Activated T-cell treated with anti-CD3 and anti-CD28 coated beads, Interleukin-2, amount 50 U/mL, for 24 hours (primary cell): ENCODE results near the gene CEBPB.
"Not testable (repeated sequence)": the region's sequence is repeated elsewhere in the genome, so short reads cannot be mapped to it uniquely, and the experiment has no call there.

Experiments
- DNase-seq: peaks from one replicate; pipeline ENCODE4 v3.0.0-alpha.2; 2020
- H3K27ac Mint-ChIP-seq: 2 replicates; pipeline ENCODE4 v1.8.0; 2020; ENCODE audit warnings: mild to moderate bottlenecking, mixed read lengths
- H3K27me3 Mint-ChIP-seq: 2 replicates; pipeline ENCODE4 v1.8.0; 2020; ENCODE audit warnings: mixed read lengths
- H3K36me3 Mint-ChIP-seq: 2 replicates; pipeline ENCODE4 v1.8.0; 2020; ENCODE audit warnings: low read depth, mixed read lengths
- H3K4me1 Mint-ChIP-seq: 2 replicates; pipeline ENCODE4 v1.8.0; 2020; ENCODE audit warnings: low read depth, mixed read lengths
- H3K4me3 Mint-ChIP-seq: 2 replicates; pipeline ENCODE4 v1.8.0; 2020; ENCODE audit warnings: mild to moderate bottlenecking, moderate library complexity, mixed read lengths
- H3K9me3 Mint-ChIP-seq: 2 replicates; pipeline ENCODE4 v1.8.0; 2020; ENCODE audit warnings: mixed read lengths

The CEBPB gene

GRCh38 chr20:50207026-50207425 lies 16.4 kb downstream of the CEBPB start:
- H3K4me3 Mint-ChIP-seq, result no peak overlapping the region
- no peak for DNase-seq
- peaks cover 11% of the 10 kb centered on the region for H3K9me3 Mint-ChIP-seq
- H3K27me3 Mint-ChIP-seq, result peaks cover 21% of the 10 kb centered on the region
- no peak overlapping the region for H3K27ac Mint-ChIP-seq
- peaks cover 18% of the 10 kb centered on the region for H3K4me1 Mint-ChIP-seq
- H3K36me3 Mint-ChIP-seq, result no peaks in the 10 kb centered on the region

- Mint-ChIP-seq H3K4me1 (peaks cover 11% of the 10 kb centered on the region), H3K4me3 (no peak overlapping the region), H3K9me3 (peaks cover 11% of the 10 kb centered on the region), H3K27me3 (peaks cover 21% of the 10 kb centered on the region), H3K27ac (no peak overlapping the region), H3K36me3 (no peaks in the 10 kb centered on the region)
- DNase-seq, result no peak
Measured at GRCh38 chr20:50208085-50208491, 17.5 kb downstream of the CEBPB start.

DNA sequence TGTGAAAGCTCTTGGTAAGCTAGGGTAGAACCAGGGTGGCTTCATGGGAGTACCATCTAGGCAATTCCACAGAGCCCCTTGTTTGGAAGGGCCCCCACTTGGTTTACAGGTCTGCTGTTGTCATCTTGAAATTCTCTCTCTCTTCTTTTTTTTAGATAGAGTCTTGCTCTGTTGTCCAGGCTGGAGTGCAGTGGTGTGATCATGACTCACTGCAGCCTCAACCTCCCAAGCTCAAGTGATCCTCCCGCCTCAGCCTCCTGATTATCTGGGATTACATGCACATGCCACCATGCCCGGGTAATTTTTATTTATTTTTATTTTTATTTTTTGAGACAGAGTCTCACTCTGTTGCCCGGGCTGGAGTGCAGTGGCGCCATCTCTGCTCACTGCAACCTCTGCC lies 18.2 kb downstream of the CEBPB start:
- not testable (repeated sequence) for DNase-seq, H3K9me3 Mint-ChIP-seq, H3K27ac Mint-ChIP-seq, H3K36me3 Mint-ChIP-seq, H3K4me3 Mint-ChIP-seq, H3K4me1 Mint-ChIP-seq
- H3K27me3 Mint-ChIP-seq, result peaks cover 20% of the 10 kb centered on the region

GRCh38 chr20:50210066-50210619 lies 19.5 kb downstream of the CEBPB start:
- Mint-ChIP-seq H3K27ac (no peak overlapping the region), H3K9me3 (no peaks in the 10 kb centered on the region), H3K27me3 (peaks cover 12% of the 10 kb centered on the region), H3K4me1 (peaks cover 8% of the 10 kb centered on the region), H3K4me3 (no peak overlapping the region), H3K36me3 (no peaks in the 10 kb centered on the region)
- no peak for DNase-seq

- Mint-ChIP-seq H3K9me3 (no peaks in the 10 kb centered on the region), H3K4me3 (no peak overlapping the region), H3K27me3 (peaks cover 17% of the 10 kb centered on the region), H3K27ac (no peak overlapping the region), H3K4me1 (peaks cover 8% of the 10 kb centered on the region), H3K36me3 (no peaks in the 10 kb centered on the region)
- DNase-seq, result no peak
Measured at GRCh38 chr20:50211091-50211490, 20.5 kb downstream of the CEBPB start.

DNA sequence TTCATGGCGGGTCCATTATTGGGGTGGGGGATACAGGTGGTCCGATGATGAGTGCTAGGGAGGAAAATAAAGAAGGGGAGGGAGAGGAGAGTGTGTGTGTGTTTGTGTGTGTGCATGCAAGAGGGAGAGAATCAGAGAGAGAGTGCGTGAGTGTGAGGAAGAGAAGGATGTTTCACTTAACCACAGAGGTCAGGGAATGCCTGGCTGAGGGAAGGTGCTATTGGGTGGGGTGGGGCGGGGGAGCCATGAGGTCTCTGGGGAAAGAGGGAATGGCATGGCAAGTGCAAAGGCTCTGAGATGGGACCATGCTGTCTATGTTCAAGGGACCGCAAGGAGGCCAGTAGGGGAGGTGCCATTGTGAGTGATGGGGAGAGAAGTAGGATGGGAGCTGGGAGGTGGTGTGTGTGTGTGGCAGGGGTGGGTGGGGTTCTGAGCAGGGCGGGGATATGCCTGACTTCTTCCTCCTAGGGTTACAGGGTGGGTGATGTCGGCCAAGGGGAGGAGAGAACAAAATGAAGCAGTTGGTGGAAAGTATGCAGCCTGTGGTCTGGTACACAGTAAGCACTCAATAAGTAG lies 23.0 kb downstream of the CEBPB start:
- H3K27ac Mint-ChIP-seq, result no peak overlapping the region
- no peaks in the 10 kb centered on the region for H3K36me3 Mint-ChIP-seq
- peaks cover 8% of the 10 kb centered on the region for H3K4me1 Mint-ChIP-seq
- H3K9me3 Mint-ChIP-seq, result no peaks in the 10 kb centered on the region
- H3K4me3 Mint-ChIP-seq, result no peak overlapping the region
- H3K27me3 Mint-ChIP-seq, result peaks cover 11% of the 10 kb centered on the region
- no peak for DNase-seq

DNA sequence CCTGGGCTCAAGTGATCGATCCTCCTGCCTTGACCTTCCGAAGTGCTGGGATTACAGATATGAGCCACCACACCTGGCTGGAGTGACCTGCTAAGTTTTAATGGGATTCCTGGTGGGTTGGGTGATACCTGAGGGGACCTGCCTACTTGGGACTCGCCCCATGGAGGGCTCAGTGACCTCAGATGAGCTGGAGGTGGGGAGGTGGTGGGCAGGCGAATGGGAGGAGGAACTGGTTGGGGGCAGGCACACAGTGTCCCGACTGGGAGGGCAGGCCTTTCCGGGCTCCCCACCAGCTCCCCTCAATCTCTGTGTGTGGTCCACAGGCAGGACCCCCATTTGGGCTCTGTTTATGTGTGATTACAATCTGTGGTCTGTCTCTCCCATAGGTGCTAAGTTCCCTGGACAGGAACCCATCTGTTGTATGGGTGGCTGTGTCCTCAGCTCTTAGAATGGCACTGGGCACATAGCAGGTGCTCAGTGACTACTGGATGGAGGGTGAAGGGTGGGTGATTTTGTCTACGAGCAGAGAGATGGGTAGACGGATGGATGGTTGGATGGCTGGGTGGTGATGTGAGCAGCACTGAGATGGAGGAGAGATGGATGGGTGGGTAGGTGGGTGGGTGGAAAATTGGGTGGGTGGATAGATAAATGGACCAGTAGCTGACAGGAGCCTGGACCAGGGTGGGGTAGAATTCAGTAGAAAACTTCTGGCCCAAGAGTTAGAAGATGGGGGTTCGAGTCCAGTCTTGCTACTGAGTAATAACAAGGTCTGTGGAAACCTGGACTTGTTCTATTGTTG lies 23.8 kb downstream of the CEBPB start:
- peaks cover 8% of the 10 kb centered on the region for H3K4me1 Mint-ChIP-seq
- H3K36me3 Mint-ChIP-seq, result no peaks in the 10 kb centered on the region
- no peak for DNase-seq
- H3K9me3 Mint-ChIP-seq, result no peaks in the 10 kb centered on the region
- H3K4me3 Mint-ChIP-seq, result no peak overlapping the region
- peaks cover 11% of the 10 kb centered on the region for H3K27me3 Mint-ChIP-seq
- H3K27ac Mint-ChIP-seq, result no peak overlapping the region

GRCh38 chr20:50215101-50215690 lies 24.6 kb downstream of the CEBPB start:
- Mint-ChIP-seq H3K36me3 (no peaks in the 10 kb centered on the region), H3K27me3 (peaks cover 11% of the 10 kb centered on the region), H3K9me3 (no peaks in the 10 kb centered on the region), H3K27ac (no peak overlapping the region), H3K4me3 (no peak overlapping the region), H3K4me1 (peaks cover 8% of the 10 kb centered on the region)
- DNase-seq, result no peak

GRCh38 chr20:50215926-50216325 lies 25.3 kb downstream of the CEBPB start:
- Mint-ChIP-seq H3K27ac (no peak overlapping the region), H3K36me3 (no peaks in the 10 kb centered on the region), H3K4me1 (peaks cover 7% of the 10 kb centered on the region), H3K4me3 (no peak overlapping the region), H3K9me3 (no peaks in the 10 kb centered on the region), H3K27me3 (peaks cover 11% of the 10 kb centered on the region)
- no peak for DNase-seq

DNA sequence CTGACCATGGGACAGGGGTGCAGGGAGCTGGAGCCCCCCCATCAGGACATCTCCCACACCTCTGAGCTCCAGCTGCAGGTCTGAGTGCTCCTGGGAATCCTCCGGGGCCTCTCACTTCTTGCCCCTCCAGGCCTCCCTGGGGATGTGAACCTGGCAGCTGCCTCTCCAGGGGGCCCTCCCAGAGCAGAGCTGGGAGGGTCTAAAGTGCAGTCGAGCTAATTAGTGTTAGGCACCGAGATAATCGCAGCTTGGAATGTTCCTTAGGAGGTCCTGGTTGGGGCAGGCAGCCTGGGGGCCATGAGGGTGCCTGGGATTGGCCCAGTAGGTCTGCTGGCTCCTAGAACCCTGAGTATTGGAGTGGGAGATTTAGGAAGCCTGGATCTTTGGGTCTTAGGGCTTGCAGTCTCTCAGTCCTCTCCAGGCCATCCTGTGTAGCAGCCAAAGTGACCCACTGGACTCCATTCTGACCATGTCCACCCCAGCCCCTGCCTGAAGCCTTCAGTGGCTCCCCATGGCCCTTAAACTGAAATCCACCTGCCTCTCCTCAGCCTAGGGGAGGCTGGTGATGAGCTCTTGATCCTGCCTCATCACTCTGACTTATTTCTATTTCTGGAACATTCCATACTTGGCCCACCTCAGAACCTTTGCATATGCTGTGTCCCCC lies 26.0 kb downstream of the CEBPB start:
- H3K4me3 Mint-ChIP-seq, result no peak overlapping the region
- H3K9me3 Mint-ChIP-seq, result no peaks in the 10 kb centered on the region
- no peaks in the 10 kb centered on the region for H3K36me3 Mint-ChIP-seq
- peak overlapping the region; percentile 8 for H3K27ac Mint-ChIP-seq
- no peak for DNase-seq
- H3K27me3 Mint-ChIP-seq, result peaks cover 11% of the 10 kb centered on the region
- peaks cover under 1% of the 10 kb centered on the region for H3K4me1 Mint-ChIP-seq

DNA sequence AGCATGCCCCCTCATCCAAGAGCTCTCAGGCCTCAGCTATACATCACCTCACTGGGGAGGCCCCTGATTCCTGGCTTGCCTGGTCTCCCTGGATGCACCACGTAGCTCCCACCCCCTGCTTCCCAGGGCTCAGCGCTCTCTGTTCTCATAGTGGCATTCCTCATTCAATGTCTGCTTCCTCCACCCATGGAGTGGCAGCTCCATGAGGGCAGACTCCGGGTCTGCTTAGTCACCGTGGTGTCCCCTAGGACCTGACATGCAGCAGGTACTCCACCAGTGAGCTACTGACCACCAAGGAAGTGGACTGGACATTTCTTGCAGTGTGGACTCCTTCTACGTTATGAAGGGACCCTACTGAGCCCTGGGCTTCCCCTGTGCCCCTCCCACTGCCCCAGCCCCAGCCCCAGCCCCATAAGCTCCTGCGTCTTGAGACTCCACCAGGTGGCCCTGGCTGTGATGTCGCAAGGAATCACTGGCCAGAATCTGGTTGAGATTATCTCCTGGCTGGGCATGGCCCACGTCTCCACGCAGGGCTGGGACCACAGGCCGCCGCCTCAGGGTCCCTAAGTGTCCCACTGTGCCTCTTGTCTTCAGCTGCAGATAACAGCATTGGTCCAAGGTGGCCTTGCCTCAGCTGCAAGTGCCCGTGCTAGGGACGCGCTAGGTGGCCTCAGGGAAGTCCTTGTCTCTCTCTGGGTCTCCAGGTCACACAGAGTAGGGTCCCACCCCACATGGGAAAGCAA lies 26.7 kb downstream of the CEBPB start:
- no peak overlapping the region for H3K27ac Mint-ChIP-seq
- H3K4me1 Mint-ChIP-seq, result no peaks in the 10 kb centered on the region
- no peaks in the 10 kb centered on the region for H3K36me3 Mint-ChIP-seq
- H3K4me3 Mint-ChIP-seq, result no peak overlapping the region
- H3K9me3 Mint-ChIP-seq, result no peaks in the 10 kb centered on the region
- no peak for DNase-seq
- H3K27me3 Mint-ChIP-seq, result peaks cover 11% of the 10 kb centered on the region

DNA sequence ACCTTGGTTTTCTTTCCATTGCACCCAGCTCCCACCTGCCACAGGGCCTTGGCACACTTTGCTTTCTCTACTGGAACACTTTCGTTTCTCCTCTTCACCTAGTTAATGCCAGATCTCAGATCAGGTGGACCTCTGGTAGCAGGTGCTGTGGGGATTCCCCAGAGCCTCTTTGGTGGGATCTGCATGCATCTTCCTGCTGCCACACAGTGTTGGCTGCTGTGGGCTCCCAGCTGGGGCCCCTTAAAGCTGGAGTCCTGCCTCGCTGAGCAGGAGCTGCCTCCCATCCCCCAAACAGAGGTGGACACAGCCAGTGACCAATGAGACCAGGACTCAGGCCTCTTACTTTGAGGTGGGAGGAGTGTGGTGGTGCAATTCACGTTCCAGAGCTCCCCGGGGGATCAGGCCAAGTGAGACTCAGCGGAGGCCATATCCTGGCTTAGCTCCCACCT lies 28.4 kb downstream of the CEBPB start:
- no peak overlapping the region for H3K27ac Mint-ChIP-seq
- peaks cover 5% of the 10 kb centered on the region for H3K27me3 Mint-ChIP-seq
- no peaks in the 10 kb centered on the region for H3K36me3 Mint-ChIP-seq
- no peaks in the 10 kb centered on the region for H3K9me3 Mint-ChIP-seq
- no peak for DNase-seq
- H3K4me3 Mint-ChIP-seq, result no peak overlapping the region
- H3K4me1 Mint-ChIP-seq, result no peaks in the 10 kb centered on the region

DNA sequence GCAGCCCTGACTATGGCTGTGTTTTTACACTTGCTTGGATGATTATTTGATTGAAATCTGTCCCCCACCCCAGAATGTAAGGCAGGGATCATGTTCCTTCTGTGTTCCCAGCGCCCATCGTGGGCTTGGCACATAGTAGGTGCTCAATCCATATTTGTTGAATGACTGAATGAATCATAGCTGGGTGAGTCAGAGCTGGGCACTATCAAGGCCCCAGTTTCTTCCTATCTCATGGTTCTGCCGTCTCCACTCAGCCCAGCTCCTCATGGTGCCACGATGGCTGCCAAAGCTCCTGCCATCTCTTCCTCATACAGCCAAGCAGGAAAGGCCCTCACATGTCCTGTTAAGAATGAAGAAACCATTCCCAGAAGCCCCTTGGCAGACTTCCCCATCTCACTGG lies 29.0 kb downstream of the CEBPB start:
- H3K9me3 Mint-ChIP-seq, result no peaks in the 10 kb centered on the region
- no peak overlapping the region for H3K27ac Mint-ChIP-seq
- no peaks in the 10 kb centered on the region for H3K36me3 Mint-ChIP-seq
- peaks cover 5% of the 10 kb centered on the region for H3K27me3 Mint-ChIP-seq
- H3K4me1 Mint-ChIP-seq, result no peaks in the 10 kb centered on the region
- DNase-seq, result no peak
- H3K4me3 Mint-ChIP-seq, result no peak overlapping the region
